Measurements from ENCODE around the gene CAMK2D. TPM values are rescaled to one million over a fixed set of nuclear protein-coding genes. Genes with fewer than 3 reads are reported as not detected.

The CAMK2D gene
- total and polyA plus RNA-seq, 2 experiments from 2014 or later, result 4.9 to 14.6 TPM

DNA sequence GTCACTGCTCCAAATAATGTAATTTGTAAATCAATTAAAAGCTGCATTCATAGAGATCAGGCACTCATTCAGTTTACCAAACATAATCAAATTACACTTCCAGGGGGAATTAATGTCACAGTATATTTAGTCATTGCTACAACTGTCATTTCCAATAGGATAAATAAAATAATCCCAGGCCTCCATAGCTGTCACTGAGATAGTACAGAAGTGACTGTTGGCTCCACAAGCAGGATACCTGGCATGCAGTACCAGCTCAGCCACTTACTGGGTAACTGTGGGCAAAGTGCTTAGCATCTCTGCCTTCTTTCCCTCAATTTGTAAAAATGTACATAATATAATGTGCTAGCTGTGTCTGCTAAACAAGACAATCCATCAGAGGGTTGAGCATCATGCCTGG is 128.1 kb downstream of the CAMK2D start:
- Histone ChIP-seq H3K4me2 (no peak overlapping the region), H2AFZ (no peak overlapping the region), H3K4me1 (ENCODE audit: insufficient read depth) (no peaks in the 10 kb centered on the region), H3F3A (replicated peaks; ENCODE audit: low read depth) (no peaks in the 10 kb centered on the region), H3K27ac (ENCODE audit: low read depth) (no peak overlapping the region), H4K20me1 (replicated peaks; ENCODE audit: insufficient read depth) (no peaks in the 10 kb centered on the region), H3K79me2 (replicated peaks; ENCODE audit: insufficient read depth) (no peaks in the 10 kb centered on the region), H3K27me3 (ENCODE audit: insufficient read depth) (no peaks in the 10 kb centered on the region), H3K4me3 (no peak overlapping the region), H3K36me3 (ENCODE audit: insufficient read depth) (no peaks in the 10 kb centered on the region), H3K9me2 (ENCODE audit: insufficient read depth) (no peaks in the 10 kb centered on the region)
- no peak for ATAC-seq
- H3K36me3 Mint-ChIP-seq (ENCODE audit: low read depth), result no peaks in the 10 kb centered on the region
- no peak for TF ChIP-seq EZH2 (IDR thresholded peaks at IDR 0.05; ENCODE audit: low read depth, unreplicated experiment)
- no peak for TF ChIP-seq POLR2AphosphoS5 (IDR thresholded peaks at IDR 0.05; ENCODE audit: low read depth)
- TF ChIP-seq JUNB (IDR thresholded peaks at IDR 0.05; ENCODE audit: unreplicated experiment), result no peak
- no peak for TF ChIP-seq EZH2phosphoT487 (IDR thresholded peaks at IDR 0.05; ENCODE audit: unreplicated experiment)
- TF ChIP-seq, protein P1, sequence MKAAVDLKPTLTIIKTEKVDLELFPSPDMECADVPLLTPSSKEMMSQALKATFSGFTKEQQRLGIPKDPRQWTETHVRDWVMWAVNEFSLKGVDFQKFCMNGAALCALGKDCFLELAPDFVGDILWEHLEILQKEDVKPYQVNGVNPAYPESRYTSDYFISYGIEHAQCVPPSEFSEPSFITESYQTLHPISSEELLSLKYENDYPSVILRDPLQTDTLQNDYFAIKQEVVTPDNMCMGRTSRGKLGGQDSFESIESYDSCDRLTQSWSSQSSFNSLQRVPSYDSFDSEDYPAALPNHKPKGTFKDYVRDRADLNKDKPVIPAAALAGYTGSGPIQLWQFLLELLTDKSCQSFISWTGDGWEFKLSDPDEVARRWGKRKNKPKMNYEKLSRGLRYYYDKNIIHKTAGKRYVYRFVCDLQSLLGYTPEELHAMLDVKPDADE (IDR thresholded peaks at IDR 0.05), result no peak
- TF ChIP-seq STAT1 (IDR thresholded peaks at IDR 0.05; ENCODE audit: unreplicated experiment), result no peak
- TF ChIP-seq ZNF331 (CRISPR knock-in tag; IDR thresholded peaks at IDR 0.05; ENCODE audit: low read depth), result no peak
- no peak for TF ChIP-seq CREB1 (CRISPR knock-in tag; IDR thresholded peaks at IDR 0.05; ENCODE audit: low read depth)
- TF ChIP-seq, protein P2, sequence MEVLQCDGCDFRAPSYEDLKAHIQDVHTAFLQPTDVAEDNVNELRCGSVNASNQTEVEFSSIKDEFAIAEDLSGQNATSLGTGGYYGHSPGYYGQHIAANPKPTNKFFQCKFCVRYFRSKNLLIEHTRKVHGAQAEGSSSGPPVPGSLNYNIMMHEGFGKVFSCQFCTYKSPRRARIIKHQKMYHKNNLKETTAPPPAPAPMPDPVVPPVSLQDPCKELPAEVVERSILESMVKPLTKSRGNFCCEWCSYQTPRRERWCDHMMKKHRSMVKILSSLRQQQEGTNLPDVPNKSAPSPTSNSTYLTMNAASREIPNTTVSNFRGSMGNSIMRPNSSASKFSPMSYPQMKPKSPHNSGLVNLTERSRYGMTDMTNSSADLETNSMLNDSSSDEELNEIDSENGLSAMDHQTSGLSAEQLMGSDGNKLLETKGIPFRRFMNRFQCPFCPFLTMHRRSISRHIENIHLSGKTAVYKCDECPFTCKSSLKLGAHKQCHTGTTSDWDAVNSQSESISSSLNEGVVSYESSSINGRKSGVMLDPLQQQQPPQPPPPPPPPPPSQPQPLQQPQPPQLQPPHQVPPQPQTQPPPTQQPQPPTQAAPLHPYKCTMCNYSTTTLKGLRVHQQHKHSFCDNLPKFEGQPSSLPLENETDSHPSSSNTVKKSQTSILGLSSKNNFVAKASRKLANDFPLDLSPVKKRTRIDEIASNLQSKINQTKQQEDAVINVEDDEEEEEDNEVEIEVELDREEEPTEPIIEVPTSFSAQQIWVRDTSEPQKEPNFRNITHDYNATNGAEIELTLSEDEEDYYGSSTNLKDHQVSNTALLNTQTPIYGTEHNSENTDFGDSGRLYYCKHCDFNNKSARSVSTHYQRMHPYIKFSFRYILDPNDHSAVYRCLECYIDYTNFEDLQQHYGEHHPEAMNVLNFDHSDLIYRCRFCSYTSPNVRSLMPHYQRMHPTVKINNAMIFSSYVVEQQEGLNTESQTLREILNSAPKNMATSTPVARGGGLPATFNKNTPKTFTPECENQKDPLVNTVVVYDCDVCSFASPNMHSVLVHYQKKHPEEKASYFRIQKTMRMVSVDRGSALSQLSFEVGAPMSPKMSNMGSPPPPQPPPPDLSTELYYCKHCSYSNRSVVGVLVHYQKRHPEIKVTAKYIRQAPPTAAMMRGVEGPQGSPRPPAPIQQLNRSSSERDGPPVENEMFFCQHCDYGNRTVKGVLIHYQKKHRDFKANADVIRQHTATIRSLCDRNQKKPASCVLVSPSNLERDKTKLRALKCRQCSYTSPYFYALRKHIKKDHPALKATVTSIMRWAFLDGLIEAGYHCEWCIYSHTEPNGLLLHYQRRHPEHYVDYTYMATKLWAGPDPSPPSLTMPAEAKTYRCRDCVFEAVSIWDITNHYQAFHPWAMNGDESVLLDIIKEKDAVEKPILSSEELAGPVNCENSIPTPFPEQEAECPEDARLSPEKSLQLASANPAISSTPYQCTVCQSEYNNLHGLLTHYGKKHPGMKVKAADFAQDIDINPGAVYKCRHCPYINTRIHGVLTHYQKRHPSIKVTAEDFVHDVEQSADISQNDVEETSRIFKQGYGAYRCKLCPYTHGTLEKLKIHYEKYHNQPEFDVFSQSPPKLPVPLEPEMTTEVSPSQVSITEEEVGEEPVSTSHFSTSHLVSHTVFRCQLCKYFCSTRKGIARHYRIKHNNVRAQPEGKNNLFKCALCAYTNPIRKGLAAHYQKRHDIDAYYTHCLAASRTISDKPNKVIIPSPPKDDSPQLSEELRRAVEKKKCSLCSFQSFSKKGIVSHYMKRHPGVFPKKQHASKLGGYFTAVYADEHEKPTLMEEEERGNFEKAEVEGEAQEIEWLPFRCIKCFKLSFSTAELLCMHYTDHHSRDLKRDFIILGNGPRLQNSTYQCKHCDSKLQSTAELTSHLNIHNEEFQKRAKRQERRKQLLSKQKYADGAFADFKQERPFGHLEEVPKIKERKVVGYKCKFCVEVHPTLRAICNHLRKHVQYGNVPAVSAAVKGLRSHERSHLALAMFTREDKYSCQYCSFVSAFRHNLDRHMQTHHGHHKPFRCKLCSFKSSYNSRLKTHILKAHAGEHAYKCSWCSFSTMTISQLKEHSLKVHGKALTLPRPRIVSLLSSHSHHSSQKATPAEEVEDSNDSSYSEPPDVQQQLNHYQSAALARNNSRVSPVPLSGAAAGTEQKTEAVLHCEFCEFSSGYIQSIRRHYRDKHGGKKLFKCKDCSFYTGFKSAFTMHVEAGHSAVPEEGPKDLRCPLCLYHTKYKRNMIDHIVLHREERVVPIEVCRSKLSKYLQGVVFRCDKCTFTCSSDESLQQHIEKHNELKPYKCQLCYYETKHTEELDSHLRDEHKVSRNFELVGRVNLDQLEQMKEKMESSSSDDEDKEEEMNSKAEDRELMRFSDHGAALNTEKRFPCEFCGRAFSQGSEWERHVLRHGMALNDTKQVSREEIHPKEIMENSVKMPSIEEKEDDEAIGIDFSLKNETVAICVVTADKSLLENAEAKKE (CRISPR knock-in tag; IDR thresholded peaks at IDR 0.05), result no peak
- TF ChIP-seq NANOG (IDR thresholded peaks at IDR 0.05; ENCODE audit: borderline replicate concordance), result no peak
- no peak for TF ChIP-seq ZNF114 (CRISPR knock-in tag; IDR thresholded peaks at IDR 0.05)
- TF ChIP-seq, protein P3, sequence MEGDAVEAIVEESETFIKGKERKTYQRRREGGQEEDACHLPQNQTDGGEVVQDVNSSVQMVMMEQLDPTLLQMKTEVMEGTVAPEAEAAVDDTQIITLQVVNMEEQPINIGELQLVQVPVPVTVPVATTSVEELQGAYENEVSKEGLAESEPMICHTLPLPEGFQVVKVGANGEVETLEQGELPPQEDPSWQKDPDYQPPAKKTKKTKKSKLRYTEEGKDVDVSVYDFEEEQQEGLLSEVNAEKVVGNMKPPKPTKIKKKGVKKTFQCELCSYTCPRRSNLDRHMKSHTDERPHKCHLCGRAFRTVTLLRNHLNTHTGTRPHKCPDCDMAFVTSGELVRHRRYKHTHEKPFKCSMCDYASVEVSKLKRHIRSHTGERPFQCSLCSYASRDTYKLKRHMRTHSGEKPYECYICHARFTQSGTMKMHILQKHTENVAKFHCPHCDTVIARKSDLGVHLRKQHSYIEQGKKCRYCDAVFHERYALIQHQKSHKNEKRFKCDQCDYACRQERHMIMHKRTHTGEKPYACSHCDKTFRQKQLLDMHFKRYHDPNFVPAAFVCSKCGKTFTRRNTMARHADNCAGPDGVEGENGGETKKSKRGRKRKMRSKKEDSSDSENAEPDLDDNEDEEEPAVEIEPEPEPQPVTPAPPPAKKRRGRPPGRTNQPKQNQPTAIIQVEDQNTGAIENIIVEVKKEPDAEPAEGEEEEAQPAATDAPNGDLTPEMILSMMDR (conservative IDR thresholded peaks at IDR 0.05; ENCODE audit: low read depth in 2 of 2), result no peak
- TF ChIP-seq, protein P4, sequence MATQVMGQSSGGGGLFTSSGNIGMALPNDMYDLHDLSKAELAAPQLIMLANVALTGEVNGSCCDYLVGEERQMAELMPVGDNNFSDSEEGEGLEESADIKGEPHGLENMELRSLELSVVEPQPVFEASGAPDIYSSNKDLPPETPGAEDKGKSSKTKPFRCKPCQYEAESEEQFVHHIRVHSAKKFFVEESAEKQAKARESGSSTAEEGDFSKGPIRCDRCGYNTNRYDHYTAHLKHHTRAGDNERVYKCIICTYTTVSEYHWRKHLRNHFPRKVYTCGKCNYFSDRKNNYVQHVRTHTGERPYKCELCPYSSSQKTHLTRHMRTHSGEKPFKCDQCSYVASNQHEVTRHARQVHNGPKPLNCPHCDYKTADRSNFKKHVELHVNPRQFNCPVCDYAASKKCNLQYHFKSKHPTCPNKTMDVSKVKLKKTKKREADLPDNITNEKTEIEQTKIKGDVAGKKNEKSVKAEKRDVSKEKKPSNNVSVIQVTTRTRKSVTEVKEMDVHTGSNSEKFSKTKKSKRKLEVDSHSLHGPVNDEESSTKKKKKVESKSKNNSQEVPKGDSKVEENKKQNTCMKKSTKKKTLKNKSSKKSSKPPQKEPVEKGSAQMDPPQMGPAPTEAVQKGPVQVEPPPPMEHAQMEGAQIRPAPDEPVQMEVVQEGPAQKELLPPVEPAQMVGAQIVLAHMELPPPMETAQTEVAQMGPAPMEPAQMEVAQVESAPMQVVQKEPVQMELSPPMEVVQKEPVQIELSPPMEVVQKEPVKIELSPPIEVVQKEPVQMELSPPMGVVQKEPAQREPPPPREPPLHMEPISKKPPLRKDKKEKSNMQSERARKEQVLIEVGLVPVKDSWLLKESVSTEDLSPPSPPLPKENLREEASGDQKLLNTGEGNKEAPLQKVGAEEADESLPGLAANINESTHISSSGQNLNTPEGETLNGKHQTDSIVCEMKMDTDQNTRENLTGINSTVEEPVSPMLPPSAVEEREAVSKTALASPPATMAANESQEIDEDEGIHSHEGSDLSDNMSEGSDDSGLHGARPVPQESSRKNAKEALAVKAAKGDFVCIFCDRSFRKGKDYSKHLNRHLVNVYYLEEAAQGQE (IDR thresholded peaks at IDR 0.05; ENCODE audit: unreplicated experiment), result no peak
- peaks cover 6% of the 10 kb centered on the region; the same call in 2 of the 3 replicates for H3K4me1 Mint-ChIP-seq
- DNase-seq (ENCODE audit: low spot score), result no peak
- 0 out of 3 replicates have a peak, but pooled peaks cover 2% of the 10 kb centered on the region for H3K9me3 Mint-ChIP-seq
- H3K27ac Mint-ChIP-seq, result no peak overlapping the region
- H3K27me3 Mint-ChIP-seq (ENCODE audit: insufficient read depth, low read depth, poor library complexity), result peaks cover 4% of the 10 kb centered on the region
- H3K4me3 Mint-ChIP-seq, result no peak overlapping the region
